Fibroblast of the aortic adventitia (primary cell): ENCODE measurements around the gene VAT1L. TPM values are rescaled to one million over a fixed set of nuclear protein-coding genes. Genes with fewer than 3 reads are reported as not detected.

Experiments
- DNase-seq: peaks from one replicate; pipeline ENCODE4 v3.0.0-alpha.2; 2010; ENCODE audit warnings: low read depth
- H3K4me3 ChIP-seq: 2 replicates; pipeline ENCODE4 v1.5.1; 2011; ENCODE audit warnings: low read depth, mild to moderate bottlenecking, control low read depth, low read length, moderate library complexity
- total RNA-seq: library from RNA; depleted of rRNA; stranded (reverse); fragments of >200 nt; gene quantifications from 2 replicates; pipeline ENCODE4 v1.2.3, GENCODE V29; 2012; ENCODE audit warnings: low replicate concordance
- TF ChIP-seq, protein P1 (sequence below): IDR thresholded peaks from 2 replicates; pipeline ENCODE4 v1.5.1; 2011; ENCODE audit warnings: mild to moderate bottlenecking, low read length, control low read depth, inconsistent platforms; ENCODE audit not compliant: insufficient read depth

The VAT1L gene
- total RNA-seq, 1 donor: 12.2 TPM

GRCh38 chr16:77951788-77952187 is 163.4 kb downstream of the VAT1L start:
- H3K4me3 ChIP-seq: no peak overlapping the region
- TF ChIP-seq, protein P1, sequence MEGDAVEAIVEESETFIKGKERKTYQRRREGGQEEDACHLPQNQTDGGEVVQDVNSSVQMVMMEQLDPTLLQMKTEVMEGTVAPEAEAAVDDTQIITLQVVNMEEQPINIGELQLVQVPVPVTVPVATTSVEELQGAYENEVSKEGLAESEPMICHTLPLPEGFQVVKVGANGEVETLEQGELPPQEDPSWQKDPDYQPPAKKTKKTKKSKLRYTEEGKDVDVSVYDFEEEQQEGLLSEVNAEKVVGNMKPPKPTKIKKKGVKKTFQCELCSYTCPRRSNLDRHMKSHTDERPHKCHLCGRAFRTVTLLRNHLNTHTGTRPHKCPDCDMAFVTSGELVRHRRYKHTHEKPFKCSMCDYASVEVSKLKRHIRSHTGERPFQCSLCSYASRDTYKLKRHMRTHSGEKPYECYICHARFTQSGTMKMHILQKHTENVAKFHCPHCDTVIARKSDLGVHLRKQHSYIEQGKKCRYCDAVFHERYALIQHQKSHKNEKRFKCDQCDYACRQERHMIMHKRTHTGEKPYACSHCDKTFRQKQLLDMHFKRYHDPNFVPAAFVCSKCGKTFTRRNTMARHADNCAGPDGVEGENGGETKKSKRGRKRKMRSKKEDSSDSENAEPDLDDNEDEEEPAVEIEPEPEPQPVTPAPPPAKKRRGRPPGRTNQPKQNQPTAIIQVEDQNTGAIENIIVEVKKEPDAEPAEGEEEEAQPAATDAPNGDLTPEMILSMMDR: peak; percentile 35
- DNase-seq: no peak

- TF ChIP-seq, protein P1: no peak
- DNase-seq: no peak
Observed at GRCh38 chr16:77955127-77955526, 166.8 kb downstream of the VAT1L start.

DNA sequence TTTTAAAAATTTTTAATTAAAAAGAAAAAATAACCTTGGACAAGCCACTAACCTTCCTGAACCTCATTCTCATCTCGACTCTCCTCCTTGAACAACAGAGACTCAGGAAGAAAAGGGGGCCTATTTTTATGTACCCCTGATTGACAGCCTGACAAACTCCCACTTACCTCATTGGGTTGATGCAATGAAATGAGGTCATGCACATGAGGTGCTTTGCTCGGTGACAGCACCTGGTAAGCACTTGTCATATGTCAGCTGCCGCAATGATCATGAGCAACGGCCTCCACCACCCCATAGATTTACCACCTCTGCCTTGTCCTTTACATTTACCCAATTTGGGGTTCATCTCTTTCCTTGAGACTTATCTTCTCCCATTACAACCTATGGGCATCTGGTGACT is 167.9 kb downstream of the VAT1L start:
- no peak for DNase-seq
- TF ChIP-seq, protein P1: no peak
- no peak overlapping the region for H3K4me3 ChIP-seq

More at GRCh38 chr16:77955127-77955526, 166.8 kb downstream of the VAT1L start:
- no peak overlapping the region for H3K4me3 ChIP-seq

DNA sequence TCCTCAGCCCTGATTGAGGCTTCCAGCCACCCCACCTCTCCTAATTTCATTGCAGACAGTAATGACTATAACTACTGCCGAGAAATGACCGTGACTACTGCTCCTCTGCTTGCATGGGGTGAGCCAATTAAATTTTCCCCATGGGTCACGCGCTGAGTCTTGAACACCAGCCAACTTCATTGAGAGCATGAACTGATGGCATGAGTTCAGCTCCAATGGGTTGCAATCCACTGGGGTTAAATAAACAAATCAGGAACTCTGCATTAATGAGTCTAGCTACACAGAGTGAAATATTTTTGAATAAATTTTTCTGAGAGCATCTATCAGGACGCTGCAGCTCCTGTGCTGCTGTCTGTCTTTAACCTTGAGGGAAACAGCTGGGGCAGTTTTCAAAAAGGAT is 172.4 kb downstream of the VAT1L start:
- TF ChIP-seq, protein P1: no peak
- no peak for DNase-seq
- H3K4me3 ChIP-seq: no peak overlapping the region

DNA sequence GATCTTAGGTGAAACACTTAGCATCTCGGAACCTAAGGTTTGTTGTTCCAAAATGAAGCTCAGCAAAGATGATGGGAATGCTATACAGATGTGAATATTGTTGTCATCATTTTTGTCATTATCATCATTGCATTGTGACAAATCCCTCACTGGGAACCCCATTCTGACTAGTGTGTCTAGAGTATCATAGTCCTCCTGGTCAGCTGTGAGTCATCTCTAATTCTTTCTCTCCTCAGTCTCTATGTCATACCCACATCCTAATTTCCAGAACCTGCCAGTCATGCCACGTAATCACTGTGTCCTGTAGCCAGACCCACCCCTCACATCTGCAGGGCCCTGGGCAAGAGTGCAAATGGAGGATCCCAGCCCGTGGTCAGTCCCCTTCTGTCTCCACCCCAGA is 173.4 kb downstream of the VAT1L start:
- DNase-seq: no peak
- H3K4me3 ChIP-seq: no peak overlapping the region
- TF ChIP-seq, protein P1: no peak

DNA sequence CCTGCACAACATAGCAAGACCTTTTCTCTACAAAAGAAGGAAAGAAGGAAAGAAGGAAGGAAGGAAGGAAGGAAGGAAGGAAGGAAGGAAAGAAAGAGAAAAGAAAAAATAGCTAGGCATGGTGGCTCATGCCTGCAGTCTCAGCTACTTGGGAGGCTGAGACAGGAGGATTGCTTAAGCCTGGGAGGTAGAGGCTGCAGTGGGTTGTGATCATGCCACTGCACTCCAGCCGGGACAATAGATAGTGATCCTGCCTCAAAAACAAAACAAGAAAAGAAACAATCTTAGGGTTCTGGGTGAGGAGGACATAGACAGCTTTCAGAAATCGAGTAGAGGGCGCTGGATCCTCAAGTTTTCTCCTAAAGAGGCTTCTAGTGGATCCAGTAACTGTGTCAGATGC is 174.3 kb downstream of the VAT1L start:
- TF ChIP-seq, protein P1: no peak
- H3K4me3 ChIP-seq: no peak overlapping the region
- no peak for DNase-seq
